GM23338 (cell line): ENCODE results near the gene PCSK5. TPM values are rescaled to one million over a fixed set of nuclear protein-coding genes. Genes with fewer than 3 reads are reported as not detected.

Source experiments
- CREB1 ChIP-seq: fragments of 250-450 bp; sonication (Bioruptor Pico); IDR thresholded peaks from 2 replicates; pipeline ENCODE4 v1.5.0; 2020; ENCODE audit warnings: low read depth, mild to moderate bottlenecking, moderate library complexity
- EZH2 ChIP-seq: fragments of 200-600 bp; sonication (generic); IDR thresholded peaks from one replicate; pipeline ENCODE4 v1.8.0; 2017; ENCODE audit warnings: antibody characterized with exemption, mild to moderate bottlenecking, low read depth; ENCODE audit not compliant: unreplicated experiment
- EZH2phosphoT487 ChIP-seq: fragments of 200-600 bp; sonication (generic); IDR thresholded peaks from one replicate; pipeline ENCODE4 v1.8.1; 2018; ENCODE audit warnings: antibody characterized with exemption; ENCODE audit not compliant: unreplicated experiment
- NANOG ChIP-seq: IDR thresholded peaks from 2 replicates; pipeline ENCODE4 v1.6.1; 2016; ENCODE audit warnings: antibody characterized with exemption, borderline replicate concordance
- POLR2AphosphoS5 ChIP-seq: IDR thresholded peaks from 2 replicates; pipeline ENCODE4 v1.6.1; 2016; ENCODE audit warnings: antibody characterized with exemption, low read depth
- REST ChIP-seq: IDR thresholded peaks from one replicate; pipeline ENCODE4 v1.6.1; 2018; ENCODE audit warnings: antibody characterized with exemption; ENCODE audit not compliant: unreplicated experiment
- STAT1 ChIP-seq: IDR thresholded peaks from one replicate; pipeline ENCODE4 v1.6.1; 2016; ENCODE audit warnings: antibody characterized with exemption; ENCODE audit not compliant: unreplicated experiment
- ZNF114 ChIP-seq: fragments of 250-450 bp; sonication (Bioruptor Pico); IDR thresholded peaks from 2 replicates; pipeline ENCODE4 v1.5.0; 2020; ENCODE audit warnings: mild to moderate bottlenecking, moderate library complexity
- ZNF331 ChIP-seq: fragments of 250-450 bp; sonication (Bioruptor Pico); IDR thresholded peaks from 2 replicates; pipeline ENCODE4 v1.5.0; 2020; ENCODE audit warnings: low read depth, mild to moderate bottlenecking, moderate library complexity
- ZNF462 ChIP-seq: fragments of 250-450 bp; sonication (Bioruptor Pico); IDR thresholded peaks from 2 replicates; pipeline ENCODE4 v1.5.0; 2020; ENCODE audit warnings: mild to moderate bottlenecking, moderate library complexity
- polyA plus RNA-seq: library from polyadenylated mRNA; unstranded; fragments of >200 nt; fragmentation: Nextera tagmentation; extraction: Ambion mirVana; gene quantifications from 2 replicates; pipeline ENCODE4 v1.2.1, GENCODE V29; 2016
- total RNA-seq: library from RNA; depleted of rRNA; stranded (reverse); fragments of >200 nt; shearing (Covaris generic); gene quantifications from 2 replicates; pipeline ENCODE4 v1.2.3, GENCODE V29; 2014
- TF ChIP-seq, protein P1 (sequence below), 2 experiments: fragments of 200-600 bp in 1 of 2; sonication (generic) in 1 of 2; conservative IDR thresholded peaks; 2 replicates each; pipeline versions ENCODE4 v1.5.1 to v1.6.1; 2016 to 2017; ENCODE audit warnings: antibody characterized with exemption in 2 of 2, low read depth in 2 of 2, mild to moderate bottlenecking in 2 of 2, moderate library complexity in 1 of 2

Gene PCSK5
- total and polyA plus RNA-seq, 2 experiments from 2014 or later = 12.3 to 34.8 TPM

DNA sequence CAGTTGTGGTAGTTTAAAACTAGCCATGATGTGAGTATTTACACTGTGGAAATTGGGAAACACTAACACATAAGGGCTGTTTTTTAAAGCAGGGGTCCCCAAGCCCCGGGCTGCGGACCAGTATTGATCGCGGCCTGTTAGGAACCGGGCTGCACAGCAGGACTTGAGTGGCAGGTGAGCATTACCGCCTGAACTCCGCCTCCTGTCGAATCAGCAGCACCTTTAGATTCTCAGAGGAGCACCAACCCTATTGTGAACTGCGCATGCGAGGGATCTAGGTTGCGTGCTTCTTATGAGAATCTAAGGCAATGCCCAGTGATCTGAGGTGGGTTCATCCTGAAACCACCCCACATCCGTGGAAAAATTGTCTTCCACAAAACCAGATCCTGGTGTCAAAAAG is 127.8 kb downstream of the PCSK5 start (continued):
- TF ChIP-seq ZNF462 (CRISPR knock-in tag) = no peak
- TF ChIP-seq REST = no peak
- TF ChIP-seq NANOG = no peak
- TF ChIP-seq POLR2AphosphoS5 = no peak
- no peak for TF ChIP-seq STAT1
- TF ChIP-seq, protein P1, sequence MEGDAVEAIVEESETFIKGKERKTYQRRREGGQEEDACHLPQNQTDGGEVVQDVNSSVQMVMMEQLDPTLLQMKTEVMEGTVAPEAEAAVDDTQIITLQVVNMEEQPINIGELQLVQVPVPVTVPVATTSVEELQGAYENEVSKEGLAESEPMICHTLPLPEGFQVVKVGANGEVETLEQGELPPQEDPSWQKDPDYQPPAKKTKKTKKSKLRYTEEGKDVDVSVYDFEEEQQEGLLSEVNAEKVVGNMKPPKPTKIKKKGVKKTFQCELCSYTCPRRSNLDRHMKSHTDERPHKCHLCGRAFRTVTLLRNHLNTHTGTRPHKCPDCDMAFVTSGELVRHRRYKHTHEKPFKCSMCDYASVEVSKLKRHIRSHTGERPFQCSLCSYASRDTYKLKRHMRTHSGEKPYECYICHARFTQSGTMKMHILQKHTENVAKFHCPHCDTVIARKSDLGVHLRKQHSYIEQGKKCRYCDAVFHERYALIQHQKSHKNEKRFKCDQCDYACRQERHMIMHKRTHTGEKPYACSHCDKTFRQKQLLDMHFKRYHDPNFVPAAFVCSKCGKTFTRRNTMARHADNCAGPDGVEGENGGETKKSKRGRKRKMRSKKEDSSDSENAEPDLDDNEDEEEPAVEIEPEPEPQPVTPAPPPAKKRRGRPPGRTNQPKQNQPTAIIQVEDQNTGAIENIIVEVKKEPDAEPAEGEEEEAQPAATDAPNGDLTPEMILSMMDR (conservative IDR thresholded peaks at IDR 0.05; ENCODE audit: low read depth in 2 of 2) = no peak
- TF ChIP-seq EZH2 = no peak
- TF ChIP-seq ZNF114 (CRISPR knock-in tag) = no peak
- no peak for TF ChIP-seq CREB1 (CRISPR knock-in tag)
- no peak for TF ChIP-seq EZH2phosphoT487
- TF ChIP-seq ZNF331 (CRISPR knock-in tag) = no peak
